ENCODE results near the gene SPANXA2. TPM values are rescaled to one million over a fixed set of nuclear protein-coding genes. Genes with fewer than 3 reads are reported as not detected.
"Not testable (repeated sequence)": the region's sequence is repeated elsewhere in the genome, so short reads cannot be mapped to it uniquely, and the experiment has no call there.

The SPANXA2 gene, protein sequence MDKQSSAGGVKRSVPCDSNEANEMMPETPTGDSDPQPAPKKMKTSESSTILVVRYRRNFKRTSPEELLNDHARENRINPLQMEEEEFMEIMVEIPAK
- total RNA-seq, result not detected
- not detected for total RNA-seq (2013)

DNA sequence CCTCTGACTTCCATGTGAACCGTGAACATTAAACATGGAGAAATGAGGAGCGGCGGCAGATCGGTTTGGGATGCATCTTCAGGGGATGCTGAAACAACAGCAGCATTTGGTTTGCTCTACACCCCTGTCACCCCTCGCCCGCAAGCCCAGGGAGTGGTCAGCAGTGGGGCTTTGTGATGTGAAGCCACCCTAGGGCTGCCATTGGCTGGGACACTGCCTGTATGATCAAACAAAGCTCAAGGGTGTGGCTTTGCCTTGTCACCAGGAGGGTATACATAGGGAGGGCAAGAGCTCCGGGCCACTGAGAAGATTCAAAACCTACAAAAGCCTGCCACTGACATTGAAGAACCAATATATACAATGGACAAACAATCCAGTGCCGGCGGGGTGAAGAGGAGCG is at the start of gene SPANXA2:
Gene SPANXA2 (plus strand): TSS at position 301 of the 400 bp plus-strand sequence. CDS start 60 bp downstream, at position 361.
- H3K4me3 ChIP-seq (ENCODE audit: low read length); H3K36me3 ChIP-seq (ENCODE audit: control insufficient read depth, insufficient read depth, low read length); H3K4me1 Mint-ChIP-seq; H3K27ac ChIP-seq (ENCODE audit: low read length); H3K36me3 Mint-ChIP-seq; ATAC-seq; H3K9me3 ChIP-seq (ENCODE audit: control insufficient read depth, insufficient read depth, low read length); H3K4me1 ChIP-seq (ENCODE audit: control insufficient read depth, insufficient read depth, low read length); DNase-seq; H3K27me3 Mint-ChIP-seq (ENCODE audit: low read depth in 2 of 2); H3K27ac Mint-ChIP-seq; H3K4me3 Mint-ChIP-seq; H3K27me3 ChIP-seq (ENCODE audit: control insufficient read depth, insufficient read depth, low read length); H3K9me3 Mint-ChIP-seq; intact Hi-C loops (cut with micrococcal nuclease): not testable (repeated sequence)
- WGBS (ENCODE audit: insufficient coverage), result no CpG with 5 or more reads among the region's 10 CpGs

DNA sequence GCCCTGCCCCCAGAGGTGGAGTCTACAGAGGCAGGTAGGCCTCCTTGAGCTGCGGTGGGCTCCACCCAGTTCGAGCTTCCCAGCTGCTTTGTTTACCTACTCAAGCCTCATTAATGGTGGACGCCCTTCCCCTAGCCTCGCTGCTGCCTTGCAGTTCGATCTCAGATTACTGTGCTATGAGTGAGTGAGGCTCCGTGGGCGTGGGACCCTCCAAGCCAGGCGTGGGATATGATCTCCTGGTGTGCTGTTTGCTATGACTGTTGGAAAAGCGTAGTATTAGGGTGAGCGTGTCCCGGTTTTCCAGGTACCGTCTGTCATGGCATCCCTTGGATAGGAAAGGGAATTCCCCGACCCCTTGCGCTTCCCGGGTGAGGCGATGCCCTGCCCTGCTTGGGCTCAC is 47.0 kb upstream of the SPANXA2 start:
- H3K9me3 Mint-ChIP-seq; H3K36me3 ChIP-seq (ENCODE audit: control insufficient read depth, insufficient read depth, low read length); H3K4me1 Mint-ChIP-seq; H3K27me3 Mint-ChIP-seq (ENCODE audit: low read depth in 2 of 2); H3K4me3 Mint-ChIP-seq; H3K9me3 ChIP-seq (ENCODE audit: control insufficient read depth, insufficient read depth, low read length); DNase-seq; H3K4me3 ChIP-seq (ENCODE audit: low read length); H3K4me1 ChIP-seq (ENCODE audit: control insufficient read depth, insufficient read depth, low read length); H3K36me3 Mint-ChIP-seq; ATAC-seq; intact Hi-C loops (cut with micrococcal nuclease); H3K27ac Mint-ChIP-seq; H3K27me3 ChIP-seq (ENCODE audit: control insufficient read depth, insufficient read depth, low read length); H3K27ac ChIP-seq (ENCODE audit: low read length): not testable (repeated sequence)
- no CpG with 5 or more reads among the region's 16 CpGs for WGBS (ENCODE audit: insufficient coverage)

DNA sequence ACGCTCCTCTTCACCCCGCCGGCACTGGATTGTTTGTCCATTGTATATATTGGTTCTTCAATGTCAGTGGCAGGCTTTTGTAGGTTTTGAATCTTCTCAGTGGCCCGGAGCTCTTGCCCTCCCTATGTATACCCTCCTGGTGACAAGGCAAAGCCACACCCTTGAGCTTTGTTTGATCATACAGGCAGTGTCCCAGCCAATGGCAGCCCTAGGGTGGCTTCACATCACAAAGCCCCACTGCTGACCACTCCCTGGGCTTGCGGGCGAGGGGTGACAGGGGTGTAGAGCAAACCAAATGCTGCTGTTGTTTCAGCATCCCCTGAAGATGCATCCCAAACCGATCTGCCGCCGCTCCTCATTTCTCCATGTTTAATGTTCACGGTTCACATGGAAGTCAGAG is 4.9 kb upstream of the SPANXA2 start, which contains the start of gene SPANXA1:
Gene SPANXA1 (minus strand): TSS at position 101 of the 400 bp plus-strand sequence. CDS start 60 bp downstream, at position 41.
- H3K9me3 Mint-ChIP-seq; H3K9me3 ChIP-seq (ENCODE audit: control insufficient read depth, insufficient read depth, low read length); H3K27me3 Mint-ChIP-seq (ENCODE audit: low read depth in 2 of 2); H3K4me1 ChIP-seq (ENCODE audit: control insufficient read depth, insufficient read depth, low read length); H3K27ac ChIP-seq (ENCODE audit: low read length); H3K27ac Mint-ChIP-seq; H3K36me3 Mint-ChIP-seq; H3K27me3 ChIP-seq (ENCODE audit: control insufficient read depth, insufficient read depth, low read length); H3K4me1 Mint-ChIP-seq; H3K4me3 ChIP-seq (ENCODE audit: low read length); ATAC-seq; H3K4me3 Mint-ChIP-seq; intact Hi-C loops (cut with micrococcal nuclease); DNase-seq; H3K36me3 ChIP-seq (ENCODE audit: control insufficient read depth, insufficient read depth, low read length): not testable (repeated sequence)
- WGBS (ENCODE audit: insufficient coverage), result no CpG with 5 or more reads among the region's 10 CpGs

GRCh38 chrX:141609111-141609510 is 19.6 kb downstream of the SPANXA2 start:
- Histone ChIP-seq H3K36me3 (ENCODE audit: control insufficient read depth, insufficient read depth, low read length) (no peaks in the 10 kb centered on the region), H3K27me3 (ENCODE audit: control insufficient read depth, insufficient read depth, low read length) (no peaks in the 10 kb centered on the region), H3K27ac (ENCODE audit: low read length) (no peak overlapping the region), H3K4me1 (ENCODE audit: control insufficient read depth, insufficient read depth, low read length) (no peaks in the 10 kb centered on the region), H3K9me3 (ENCODE audit: control insufficient read depth, insufficient read depth, low read length) (peaks cover 4% of the 10 kb centered on the region), H3K4me3 (ENCODE audit: low read length) (no peak overlapping the region)
- Mint-ChIP-seq H3K36me3 (no peaks in the 10 kb centered on the region), H3K27me3 (ENCODE audit: low read depth in 2 of 2) (no peaks in the 10 kb centered on the region), H3K27ac (no peak overlapping the region), H3K4me3 (no peak overlapping the region), H3K4me1 (no peaks in the 10 kb centered on the region), H3K9me3 (peaks cover 2 to 10% of the 10 kb centered on the region in 2 donors)
- intact Hi-C loops (cut with micrococcal nuclease), result no loop called here
- DNase-seq (no peak), ATAC-seq (no peak)
- 80% methylated on average over 1 of the region's 1 CpG for WGBS (ENCODE audit: insufficient coverage)
- TF ChIP-seq, protein P1, sequence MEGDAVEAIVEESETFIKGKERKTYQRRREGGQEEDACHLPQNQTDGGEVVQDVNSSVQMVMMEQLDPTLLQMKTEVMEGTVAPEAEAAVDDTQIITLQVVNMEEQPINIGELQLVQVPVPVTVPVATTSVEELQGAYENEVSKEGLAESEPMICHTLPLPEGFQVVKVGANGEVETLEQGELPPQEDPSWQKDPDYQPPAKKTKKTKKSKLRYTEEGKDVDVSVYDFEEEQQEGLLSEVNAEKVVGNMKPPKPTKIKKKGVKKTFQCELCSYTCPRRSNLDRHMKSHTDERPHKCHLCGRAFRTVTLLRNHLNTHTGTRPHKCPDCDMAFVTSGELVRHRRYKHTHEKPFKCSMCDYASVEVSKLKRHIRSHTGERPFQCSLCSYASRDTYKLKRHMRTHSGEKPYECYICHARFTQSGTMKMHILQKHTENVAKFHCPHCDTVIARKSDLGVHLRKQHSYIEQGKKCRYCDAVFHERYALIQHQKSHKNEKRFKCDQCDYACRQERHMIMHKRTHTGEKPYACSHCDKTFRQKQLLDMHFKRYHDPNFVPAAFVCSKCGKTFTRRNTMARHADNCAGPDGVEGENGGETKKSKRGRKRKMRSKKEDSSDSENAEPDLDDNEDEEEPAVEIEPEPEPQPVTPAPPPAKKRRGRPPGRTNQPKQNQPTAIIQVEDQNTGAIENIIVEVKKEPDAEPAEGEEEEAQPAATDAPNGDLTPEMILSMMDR (IDR thresholded peaks at IDR 0.05), result no peak

- TF ChIP-seq, protein P1 (IDR thresholded peaks at IDR 0.05), result no peak
- H3K27me3 ChIP-seq (ENCODE audit: control insufficient read depth, insufficient read depth, low read length), result no peaks in the 10 kb centered on the region
- intact Hi-C loops (cut with micrococcal nuclease), result no loop called here
- no peak overlapping the region for H3K4me3 ChIP-seq (ENCODE audit: low read length)
- H3K27ac ChIP-seq (ENCODE audit: low read length), result no peak overlapping the region
- no peak for ATAC-seq
- peaks cover 0 to 22% of the 10 kb centered on the region in 2 donors for H3K9me3 Mint-ChIP-seq
- H3K4me1 Mint-ChIP-seq, result no peaks in the 10 kb centered on the region
- no peaks in the 10 kb centered on the region for H3K27me3 Mint-ChIP-seq (ENCODE audit: low read depth in 2 of 2)
- 75% methylated on average over 2 of the region's 2 CpGs for WGBS (ENCODE audit: insufficient coverage)
- H3K36me3 ChIP-seq (ENCODE audit: control insufficient read depth, insufficient read depth, low read length), result no peaks in the 10 kb centered on the region
- no peak overlapping the region for H3K27ac Mint-ChIP-seq
- no peaks in the 10 kb centered on the region for H3K4me1 ChIP-seq (ENCODE audit: control insufficient read depth, insufficient read depth, low read length)
- no peak for DNase-seq
- H3K4me3 Mint-ChIP-seq, result no peak overlapping the region
- no peaks in the 10 kb centered on the region for H3K9me3 ChIP-seq (ENCODE audit: control insufficient read depth, insufficient read depth, low read length)
- no peaks in the 10 kb centered on the region for H3K36me3 Mint-ChIP-seq
These were observed 29.8 kb downstream of the SPANXA2 start for GRCh38 chrX:141619336-141619735.

Data from natural killer cell (primary cell).